HG03439 (cell line): ENCODE data around the gene CCDC148.

Experiments used
- ATAC-seq: cut with Tn5 transposase; IDR thresholded peaks from one replicate; pipeline ENCODE4 v1.9.1; 2021; ENCODE audit warnings: mild to moderate bottlenecking, moderate library complexity; ENCODE audit not compliant: unreplicated experiment

CCDC148 gene

DNA sequence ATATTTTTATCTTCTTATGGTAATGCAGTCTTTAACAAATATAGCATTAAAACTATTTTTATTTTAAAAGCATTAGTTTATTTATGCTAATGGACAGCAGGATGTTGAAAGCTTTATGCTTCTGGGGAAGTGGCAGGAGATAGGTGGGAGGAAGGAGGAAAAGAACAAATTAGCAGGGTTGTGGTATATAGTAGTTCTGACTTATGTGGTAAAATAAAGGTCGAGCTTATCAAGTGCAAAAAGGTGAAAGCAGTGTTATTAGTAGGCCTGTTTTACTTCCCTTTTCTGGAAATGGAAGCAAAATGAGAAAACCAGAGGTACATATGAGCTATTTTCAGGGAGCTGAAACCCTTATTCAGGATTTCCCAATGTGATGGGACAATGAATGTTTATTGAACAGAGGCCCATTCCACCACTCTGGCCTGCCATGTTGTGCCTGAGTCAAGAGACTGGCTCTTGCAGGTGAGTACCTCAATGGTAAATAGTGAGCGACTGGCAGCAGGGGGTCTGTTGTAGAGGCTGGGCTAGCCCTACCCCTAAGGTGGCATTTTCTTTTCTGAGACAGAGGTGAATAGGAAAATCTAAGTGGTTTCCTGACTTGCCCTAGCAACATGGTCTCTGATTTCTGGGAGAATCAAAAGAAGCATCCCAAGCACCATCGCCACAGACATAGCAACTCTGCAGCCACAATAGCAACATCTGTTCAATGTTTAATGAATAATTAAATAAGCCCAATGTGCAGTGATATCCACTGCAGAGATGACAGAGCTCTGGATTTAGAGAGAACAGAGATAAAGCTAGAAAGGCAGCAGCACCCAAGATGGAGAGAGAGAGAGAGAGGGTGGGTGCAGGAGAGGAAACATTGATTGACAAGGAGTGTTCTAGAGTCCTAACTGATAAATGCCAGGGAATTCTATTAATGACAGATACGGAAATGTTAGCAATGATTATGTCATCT lies 235.2 kb downstream of the CCDC148 start:
- ATAC-seq = no peak

DNA sequence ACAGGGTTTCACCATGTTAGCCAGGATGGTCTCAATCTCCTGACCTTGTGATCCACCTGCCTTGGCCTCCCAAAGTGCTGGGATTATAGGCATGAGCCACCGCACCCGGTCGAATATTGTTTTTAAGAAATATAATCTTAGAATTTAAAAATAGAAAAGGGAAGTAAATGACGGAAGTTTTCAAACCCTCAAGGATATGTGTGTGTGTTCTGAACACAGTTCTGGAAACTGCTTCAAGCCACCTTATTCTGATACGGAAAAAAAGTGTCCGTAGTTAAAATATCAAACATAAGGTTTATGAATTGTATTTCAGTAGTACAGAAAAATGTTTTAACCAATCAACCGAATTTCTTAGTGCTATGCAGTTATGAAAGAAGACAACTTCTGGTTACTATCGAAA lies 239.0 kb downstream of the CCDC148 start:
- no peak for ATAC-seq

GRCh38 chr2:158214431-158214830 lies 242.1 kb downstream of the CCDC148 start:
- ATAC-seq = peak; percentile 89

DNA sequence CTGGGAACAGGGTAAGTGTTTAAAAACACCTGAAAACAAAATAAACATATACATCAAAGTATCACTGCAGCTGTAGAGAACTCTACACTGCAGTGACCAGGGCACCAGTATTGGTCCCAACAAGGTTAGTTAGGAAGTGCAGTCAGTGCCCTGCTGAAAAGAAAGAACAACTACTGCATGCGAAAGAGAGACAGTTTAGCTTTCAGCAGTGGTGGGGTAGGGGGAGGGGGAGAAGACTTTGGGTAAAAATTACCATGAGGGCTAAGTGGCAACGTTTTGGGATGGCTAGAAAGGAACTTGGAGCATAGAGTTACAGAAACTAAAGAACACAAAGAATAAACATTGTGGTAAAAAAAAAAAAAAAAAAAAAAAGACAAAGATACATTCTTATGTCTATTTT lies 242.8 kb downstream of the CCDC148 start:
- no peak for ATAC-seq

DNA sequence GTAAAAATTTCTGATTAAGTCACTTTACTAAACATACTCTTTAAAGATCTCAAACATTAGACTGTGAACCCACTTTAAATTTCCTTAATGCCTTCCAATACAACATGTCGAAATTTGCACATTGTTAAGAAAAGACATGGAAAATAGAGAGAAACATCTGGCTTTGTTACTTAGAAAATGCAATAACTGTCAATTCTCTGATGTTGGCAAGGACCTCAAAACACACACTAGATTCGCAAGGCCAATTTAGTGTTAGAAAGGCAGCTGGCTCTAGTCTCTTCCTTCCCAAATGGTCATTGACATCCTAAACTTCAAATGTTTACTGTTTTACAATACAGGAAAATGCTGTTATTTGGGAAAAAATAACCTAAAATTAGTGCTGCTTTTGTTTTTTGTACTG lies 244.3 kb downstream of the CCDC148 start:
- no peak for ATAC-seq

GRCh38 chr2:158211502-158211901 lies 245.1 kb downstream of the CCDC148 start:
- no peak for ATAC-seq

DNA sequence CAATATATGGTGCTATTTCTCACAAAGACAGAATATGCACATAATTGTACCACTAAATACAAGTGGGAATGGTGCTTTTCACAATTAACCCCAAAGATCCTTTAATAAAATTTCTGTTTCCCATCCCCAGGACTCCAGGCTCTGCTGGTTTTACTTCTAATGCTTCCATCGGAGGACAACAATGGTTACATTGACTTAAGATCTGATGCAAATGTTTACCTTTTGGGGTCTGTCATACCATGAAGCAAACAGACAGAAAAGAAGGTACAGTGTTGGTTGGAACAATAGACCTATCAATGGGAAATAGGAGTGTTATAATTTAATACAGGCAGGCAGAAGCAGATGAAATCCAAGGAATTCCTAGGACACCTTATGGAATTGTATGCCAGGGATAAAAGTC lies 249.2 kb downstream of the CCDC148 start:
- ATAC-seq = no peak

- ATAC-seq = no peak
Measured at GRCh38 chr2:158205215-158205614, 251.3 kb downstream of the CCDC148 start.

GRCh38 chr2:158204741-158205165 lies 251.8 kb downstream of the CCDC148 start:
- ATAC-seq = no peak

DNA sequence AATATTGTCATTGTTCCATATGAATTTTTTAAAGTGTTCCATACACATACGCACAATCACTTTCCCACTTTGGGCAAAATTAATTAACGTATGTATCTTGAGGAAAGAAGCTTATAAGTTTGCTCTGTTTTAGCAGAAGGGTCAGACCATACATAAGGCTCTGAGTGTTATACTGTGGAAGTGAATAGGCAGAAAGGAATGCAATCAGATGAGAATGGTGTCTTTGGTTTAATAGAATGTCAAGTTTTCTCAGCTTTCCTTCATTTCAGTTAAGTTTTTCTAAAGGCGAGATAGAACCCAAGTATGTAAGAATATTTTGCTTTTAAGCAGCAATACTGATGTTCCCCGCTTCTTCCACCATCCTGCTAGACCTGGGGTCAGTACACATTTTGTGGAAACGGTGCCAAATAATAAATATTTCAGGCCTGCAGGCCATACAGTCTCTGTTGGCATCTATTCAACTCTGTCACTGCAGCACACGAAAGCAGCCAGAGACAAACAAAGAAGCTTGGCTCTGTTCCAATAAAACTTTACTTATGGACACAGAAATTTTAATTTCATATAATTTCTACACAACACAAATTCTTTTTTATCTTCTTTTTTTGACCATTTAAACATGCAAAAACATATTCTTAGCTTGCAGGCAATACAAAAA lies 254.3 kb downstream of the CCDC148 start:
- ATAC-seq = no peak

DNA sequence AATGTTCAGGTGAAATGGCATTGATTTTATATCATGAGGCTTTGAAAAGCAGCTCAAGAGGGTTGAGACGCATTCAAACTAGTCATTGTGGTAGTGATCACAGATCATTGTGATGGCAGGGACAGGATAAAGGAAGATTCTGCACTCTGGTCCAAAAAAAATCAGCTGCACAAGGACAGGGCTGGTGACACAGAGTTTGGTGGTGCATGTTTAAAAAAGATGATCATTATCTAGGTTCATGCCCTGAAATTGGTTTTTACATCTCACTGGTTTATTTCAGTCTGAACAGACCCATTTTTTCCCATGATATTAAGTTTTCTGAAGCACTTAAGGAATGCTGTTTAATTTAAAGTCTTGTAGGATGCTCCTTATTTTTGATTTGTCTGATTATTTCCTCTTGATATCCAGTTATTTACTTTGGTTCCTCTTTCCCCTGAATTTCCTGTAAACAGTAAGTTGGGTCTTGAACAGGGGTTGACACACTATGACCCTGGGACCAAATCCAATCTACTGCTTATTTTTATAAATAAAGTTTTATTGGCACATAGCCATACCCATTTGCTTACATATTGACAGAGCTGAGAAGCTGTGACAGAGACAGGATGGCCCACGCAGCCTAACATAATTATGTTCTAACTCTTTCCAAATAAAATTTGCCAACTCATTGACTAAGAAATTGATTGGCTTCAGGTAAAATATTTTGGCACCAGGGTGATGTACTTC lies 256.5 kb downstream of the CCDC148 start:
- ATAC-seq = no peak

DNA sequence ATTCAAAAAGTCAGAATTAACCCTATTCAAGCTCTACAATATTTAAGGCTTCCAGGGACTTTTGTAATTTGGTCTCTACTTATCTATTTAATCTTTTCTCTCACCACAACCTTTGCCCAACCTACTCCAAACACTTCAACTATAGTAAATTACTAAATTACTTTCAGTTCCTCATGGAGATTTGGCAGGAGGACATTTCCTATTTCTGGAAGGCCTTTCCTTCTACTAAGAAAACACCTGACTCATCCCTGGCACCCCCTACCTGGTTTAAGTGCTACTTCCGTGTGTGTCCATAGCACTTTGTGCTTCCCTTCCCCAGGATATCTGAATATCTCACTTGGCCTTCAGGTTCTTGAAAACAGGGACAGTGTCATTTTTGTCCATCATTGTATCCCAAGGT lies 258.6 kb downstream of the CCDC148 start:
- no peak for ATAC-seq

- no peak for ATAC-seq
Measured at GRCh38 chr2:158194229-158194628, 262.3 kb downstream of the CCDC148 start.

- ATAC-seq = no peak
Measured at GRCh38 chr2:158192515-158193443, 263.8 kb downstream of the CCDC148 start.

- peak; percentile 82 for ATAC-seq
Measured at GRCh38 chr2:158191076-158191895, 265.3 kb downstream of the CCDC148 start.

DNA sequence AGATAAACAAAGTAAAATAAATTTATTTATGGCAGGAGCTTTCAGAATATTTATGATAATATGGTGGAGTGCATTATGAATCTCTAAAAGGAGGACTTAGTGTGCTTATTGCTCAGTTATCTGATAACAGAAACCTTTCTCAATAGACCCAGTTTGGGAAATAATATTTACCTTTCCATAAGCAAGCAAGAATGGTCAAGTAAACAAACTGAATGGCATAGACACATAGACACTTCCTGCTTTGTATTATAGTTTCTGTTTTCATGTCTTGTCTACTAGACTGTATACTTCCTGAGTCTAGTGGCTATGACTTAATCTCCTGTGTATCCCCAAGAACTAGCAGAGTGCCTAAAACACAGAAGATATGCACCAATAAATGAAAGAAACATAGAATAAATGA lies 267.0 kb downstream of the CCDC148 start:
- ATAC-seq = peak; percentile 54

DNA sequence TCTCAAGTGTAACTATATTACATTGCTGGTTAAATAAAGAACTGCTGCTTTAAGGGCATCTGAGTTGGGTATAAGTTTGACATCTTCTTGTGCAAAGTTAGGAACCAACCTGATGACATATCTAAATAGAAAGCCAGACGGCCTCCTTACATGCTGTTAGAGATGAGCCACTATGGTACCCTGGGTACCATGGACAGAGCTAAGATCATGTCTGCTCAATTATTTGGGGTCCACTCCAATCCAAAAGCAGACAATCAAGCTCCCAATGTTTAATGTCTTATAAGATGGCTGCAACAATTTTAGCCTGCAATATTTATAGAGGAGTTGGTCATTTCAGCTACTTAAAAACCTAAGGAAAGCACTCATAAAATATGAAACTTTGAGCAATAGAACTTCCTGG lies 268.6 kb downstream of the CCDC148 start:
- ATAC-seq = no peak

DNA sequence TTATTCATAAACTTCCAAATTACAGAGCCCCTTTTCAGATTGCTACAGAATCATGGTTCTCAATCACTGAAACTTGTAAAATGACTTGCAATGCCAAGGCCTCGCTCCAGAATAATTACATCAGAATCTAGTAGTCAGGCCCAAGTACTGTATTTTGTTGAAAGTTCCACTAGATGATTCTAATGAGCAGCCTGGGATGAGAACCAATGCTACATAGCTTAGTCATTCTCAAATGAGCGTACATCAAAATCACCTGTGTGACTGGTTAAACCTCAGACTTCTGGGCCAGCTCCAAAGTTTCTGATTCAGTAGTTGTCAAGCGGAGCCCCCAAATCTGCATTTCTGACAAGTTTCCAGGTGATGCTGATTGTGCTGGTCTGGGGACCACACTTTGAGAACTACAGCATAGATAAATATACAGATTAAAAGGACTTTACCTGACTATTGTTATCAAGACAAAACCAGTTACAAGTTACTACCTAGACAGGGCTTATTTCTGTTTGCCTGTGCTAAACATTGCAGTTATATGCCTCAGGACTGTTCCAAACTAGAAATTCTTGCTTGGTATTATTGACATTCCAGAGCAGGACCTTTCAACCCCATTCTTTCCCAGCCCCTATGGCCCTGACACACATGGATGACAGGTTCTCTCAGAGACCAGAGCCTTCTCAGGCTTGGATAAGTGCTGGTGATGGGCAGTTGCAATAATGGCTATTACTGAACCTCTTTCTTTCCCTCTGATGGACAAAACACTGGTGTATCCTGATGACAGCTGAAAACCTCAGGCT lies 271.8 kb downstream of the CCDC148 start:
- no peak for ATAC-seq

GRCh38 chr2:158184001-158184400 lies 272.6 kb downstream of the CCDC148 start:
- no peak for ATAC-seq
